HPDE6-E6E7 (cell line): ENCODE measurements around the gene MCC.

Experiments
- DNase-seq: peaks from one replicate; pipeline ENCODE4 v3.0.0; 2011; ENCODE audit warnings: missing footprints; ENCODE audit errors: extremely low spot score

Gene MCC

DNA sequence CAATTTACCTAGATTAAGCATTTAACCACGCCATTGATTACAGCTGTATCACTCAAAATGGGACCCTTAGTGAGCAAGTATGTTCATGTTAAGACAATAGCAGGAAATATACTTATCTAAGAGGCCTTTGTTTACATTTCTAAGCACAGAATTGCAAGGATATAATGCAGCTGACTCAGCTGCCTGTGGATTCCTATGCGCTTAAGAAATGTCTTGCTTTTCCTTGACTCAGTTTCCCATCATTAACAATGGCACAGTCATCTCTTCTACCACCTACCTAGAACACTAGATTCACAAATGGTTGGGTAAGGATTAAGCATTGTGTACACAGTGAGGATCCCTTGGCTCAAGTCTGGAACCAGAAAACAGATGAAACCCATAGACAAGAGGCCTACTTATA lies 217.2 kb downstream of the MCC start:
- no peak for DNase-seq

DNA sequence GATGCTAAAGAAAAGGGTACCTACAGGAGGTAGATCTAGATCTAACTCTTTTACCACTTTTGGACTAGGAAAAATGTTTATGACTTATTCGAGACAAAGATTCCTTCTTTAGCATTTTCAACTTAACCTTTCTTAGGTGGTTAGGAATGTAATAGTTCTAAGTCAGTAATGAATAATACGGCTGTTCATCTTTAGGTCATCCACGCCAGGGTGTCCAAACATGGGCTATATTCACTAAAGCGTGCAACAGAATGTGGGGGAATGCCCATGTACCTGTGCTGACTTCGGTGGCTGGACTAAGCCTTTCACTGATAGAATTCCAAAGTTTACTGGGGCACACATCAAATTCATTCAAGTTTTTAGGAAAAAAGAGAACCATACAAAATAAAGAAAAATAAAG lies 218.2 kb downstream of the MCC start:
- no peak for DNase-seq

DNA sequence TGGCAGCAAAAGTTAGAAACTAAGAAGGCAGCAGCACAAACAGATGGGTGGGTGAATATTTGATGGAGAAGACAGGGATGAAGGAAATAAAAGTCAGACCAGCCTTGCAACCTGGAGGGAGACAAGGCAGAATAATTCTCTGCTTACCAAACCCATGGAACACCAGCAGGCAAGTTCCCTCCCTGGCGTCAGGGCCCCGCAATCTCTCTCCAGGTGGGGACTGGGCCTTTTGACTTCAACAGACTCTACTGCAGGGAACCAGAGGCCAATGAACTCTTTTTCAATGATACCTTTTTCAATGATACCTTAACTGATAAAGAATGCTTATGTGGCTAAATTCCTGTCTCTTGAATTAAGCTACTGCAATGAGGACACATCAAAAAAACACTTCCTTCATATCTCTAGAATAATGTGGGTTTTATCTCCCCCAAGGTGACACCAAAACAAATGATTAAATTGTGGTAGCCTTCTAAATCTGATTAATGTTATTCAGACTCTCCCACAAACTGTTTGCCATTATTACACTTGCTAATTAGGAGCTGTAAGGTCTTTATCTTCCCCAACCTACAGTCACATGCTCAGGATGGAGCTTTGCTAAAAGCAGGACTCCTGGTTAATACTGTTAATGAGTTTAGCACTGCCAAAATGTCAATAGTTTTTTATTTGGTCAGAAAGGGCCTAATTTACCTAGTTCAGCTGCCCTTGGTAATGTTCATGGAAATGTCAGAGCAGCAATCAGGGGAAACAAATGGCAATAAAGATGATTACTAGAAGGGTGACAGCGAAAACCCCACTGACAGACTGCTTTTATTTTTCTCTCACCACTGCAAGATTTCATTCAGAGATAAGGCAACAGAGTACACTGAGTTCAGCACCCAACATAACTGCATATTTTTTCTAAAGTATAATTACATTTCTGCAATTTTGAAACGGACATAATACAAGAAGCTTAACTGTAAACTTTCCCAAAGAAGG lies 218.9 kb downstream of the MCC start:
- no peak for DNase-seq

DNA sequence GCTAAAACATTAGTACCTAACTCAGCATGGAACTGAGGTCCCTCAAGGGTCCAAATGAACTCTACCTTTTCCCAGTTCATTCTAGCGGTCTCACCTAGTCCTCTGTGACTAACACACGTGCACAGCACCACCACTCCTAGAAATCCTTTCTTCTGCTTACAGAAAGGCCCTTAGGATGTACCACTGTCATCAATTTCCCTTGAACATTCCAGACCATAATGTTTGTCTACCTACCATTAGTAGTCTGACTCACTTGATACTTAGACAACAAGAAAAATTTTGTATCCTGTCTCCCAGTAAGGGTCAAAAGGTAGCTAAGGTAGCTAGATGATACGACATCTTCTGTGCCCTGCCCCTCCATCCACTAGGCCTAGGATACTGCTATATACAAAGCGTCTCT lies 220.0 kb downstream of the MCC start:
- DNase-seq, result no peak

DNA sequence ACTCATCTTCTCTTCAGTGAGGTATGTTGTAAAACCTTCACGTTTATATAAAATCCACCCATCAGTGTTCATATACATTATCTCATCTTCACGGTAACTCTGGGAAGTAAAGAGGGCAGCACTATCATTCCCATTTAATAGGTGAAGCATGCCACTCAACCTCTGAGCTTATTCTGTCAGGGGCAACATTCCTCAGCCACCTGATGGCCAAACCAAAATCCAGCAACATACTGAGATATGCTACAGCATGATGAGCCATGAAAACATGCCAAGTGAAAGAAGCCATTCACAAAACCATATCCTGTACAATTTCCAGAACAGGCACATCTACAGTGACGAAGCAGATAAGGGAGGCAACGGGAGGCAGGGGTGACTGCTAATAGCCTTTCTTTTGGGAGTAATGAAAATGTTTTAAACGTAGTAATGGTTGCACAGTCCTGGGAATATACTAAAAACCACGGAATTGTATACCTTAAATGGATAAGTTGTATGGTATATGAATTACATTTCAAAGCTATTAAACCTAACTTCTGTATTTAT lies 220.8 kb downstream of the MCC start:
- no peak for DNase-seq

DNA sequence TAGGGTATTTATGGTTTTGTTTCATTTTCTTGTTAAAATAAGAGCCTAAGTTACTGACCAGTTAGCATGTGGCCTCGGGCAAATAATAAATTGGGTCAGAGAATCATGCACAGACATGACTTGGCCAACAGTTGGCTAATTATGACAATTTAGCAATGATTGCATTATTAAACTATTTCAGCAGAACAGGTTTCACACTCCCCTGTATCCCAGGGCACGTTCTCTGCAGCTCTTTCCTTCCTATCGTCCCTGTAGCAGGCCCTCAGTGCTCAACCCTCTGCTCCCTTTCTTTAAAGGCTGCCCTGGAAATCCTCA lies 221.4 kb downstream of the MCC start:
- DNase-seq, result peak; percentile 68

DNA sequence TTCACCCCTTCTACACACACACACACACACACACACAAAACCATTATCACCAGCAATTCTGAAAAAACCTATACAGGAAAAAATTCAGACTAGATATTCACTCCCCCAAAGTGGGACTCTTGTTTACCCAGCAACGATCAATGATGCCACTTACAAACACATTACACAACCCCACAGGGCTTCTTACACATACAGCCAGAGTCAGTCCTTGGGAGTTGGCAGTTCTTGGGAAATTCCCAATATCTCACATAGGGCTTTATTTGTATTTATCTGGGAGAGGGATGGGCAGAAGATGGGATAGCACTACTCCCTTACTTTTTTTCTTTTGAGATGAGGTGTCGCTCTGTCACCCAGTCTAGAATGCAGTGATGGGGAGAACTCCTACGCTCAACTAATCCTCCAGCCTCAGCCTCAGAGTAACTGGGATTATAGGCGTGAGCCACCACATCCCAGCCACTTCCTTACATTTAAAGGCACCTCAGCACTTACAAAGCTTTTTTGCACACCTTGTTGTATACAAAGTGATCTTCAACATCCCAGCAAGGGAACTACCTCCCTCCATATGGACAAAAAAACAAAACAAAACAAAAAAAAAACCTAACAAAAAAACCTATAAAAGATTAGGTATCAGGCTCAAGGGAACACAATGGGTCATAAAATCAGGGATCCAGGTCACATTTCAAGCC lies 221.9 kb downstream of the MCC start:
- DNase-seq, result no peak

DNA sequence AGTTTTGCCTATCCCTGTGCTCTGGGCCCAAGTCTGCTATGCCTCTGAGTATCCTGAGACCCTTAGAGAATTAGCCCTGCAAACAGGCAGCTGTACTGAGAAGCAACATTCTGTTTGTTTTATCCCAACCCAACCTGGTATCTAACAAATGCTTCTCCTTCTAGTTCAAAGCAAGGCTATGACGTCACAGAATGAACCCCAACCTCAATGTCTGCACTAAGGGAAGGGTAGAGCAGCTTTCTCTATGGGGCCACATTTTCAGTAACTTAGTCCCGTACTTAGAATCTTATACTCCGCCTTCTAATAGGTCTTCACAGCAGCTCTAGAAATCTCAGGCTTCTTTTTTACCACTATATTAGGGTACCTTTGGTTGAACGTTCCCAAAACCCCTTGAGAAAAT lies 223.1 kb downstream of the MCC start:
- no peak for DNase-seq

DNA sequence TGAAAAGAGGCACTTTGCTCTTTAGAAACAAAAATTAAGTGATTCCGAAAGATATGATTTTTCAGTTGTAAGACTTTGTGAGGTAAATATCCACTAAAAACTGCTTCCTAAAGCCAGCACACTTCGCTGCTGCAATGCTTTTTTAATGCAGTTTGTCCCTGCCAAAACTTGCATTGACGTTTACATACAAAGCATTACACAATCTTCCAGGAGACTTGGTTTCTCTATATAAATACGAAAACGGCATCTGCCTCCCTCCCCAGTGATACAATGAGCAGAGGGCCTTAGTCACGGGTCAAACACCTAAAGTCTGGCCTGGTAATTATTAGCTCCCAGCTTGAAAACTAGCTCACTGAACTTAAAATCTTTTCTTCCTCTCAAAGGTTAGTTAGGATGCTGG lies 224.2 kb downstream of the MCC start:
- DNase-seq, result no peak

DNA sequence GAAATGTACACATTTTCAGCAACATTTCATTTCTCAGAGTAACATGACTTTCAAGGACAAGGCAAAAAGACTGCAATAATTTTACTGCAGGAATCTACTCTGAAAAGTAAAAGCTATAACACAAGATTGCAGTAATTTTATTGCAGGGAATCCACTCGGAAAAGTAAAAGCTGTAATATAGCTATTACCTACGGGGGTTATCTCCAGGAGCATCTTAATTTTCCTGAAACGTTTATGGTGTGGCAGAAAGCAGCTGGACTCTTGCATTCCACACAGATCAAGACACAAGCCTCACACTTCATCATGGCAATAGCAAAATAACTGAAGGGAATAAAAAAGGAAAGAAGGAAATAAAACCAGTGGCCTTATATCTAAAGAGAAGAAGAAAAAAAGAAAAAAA lies 224.7 kb downstream of the MCC start:
- DNase-seq, result no peak

DNA sequence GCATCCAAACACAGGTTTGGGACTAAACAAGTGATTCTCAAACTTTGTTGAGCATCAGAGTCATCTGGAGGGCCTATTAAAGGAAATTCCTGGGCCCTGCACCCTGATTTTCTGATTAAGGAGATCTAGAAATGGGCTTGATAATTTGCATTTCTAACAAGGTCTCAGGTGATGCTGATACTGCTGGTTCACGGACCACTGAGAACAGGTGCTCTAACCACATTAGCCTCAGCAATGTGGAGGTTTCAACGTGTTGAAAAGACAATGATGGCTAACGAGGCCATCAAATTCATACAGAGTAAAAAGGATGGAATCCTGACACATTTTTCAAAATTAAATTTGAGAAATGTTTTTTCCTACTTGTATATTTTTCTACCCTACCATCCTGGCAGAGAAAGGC lies 225.6 kb downstream of the MCC start:
- no peak for DNase-seq

DNA sequence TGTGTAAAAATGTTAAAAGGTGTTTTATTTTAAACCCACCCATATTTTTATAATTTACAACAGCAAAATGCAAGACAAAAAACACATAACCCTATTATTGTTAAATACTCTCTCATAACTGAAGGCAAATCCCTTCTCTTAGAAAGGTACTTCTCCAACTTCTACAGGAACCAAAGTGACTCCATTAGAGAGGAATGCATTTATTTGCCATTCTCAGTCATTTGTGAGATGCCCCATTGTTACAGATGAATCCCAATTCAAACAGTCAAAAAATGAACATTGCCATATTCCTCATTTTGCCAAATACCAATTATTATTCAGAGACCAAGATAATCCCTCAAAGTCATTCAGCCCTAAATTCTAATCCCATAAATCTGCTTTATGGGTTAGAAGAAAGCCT lies 229.2 kb downstream of the MCC start:
- DNase-seq, result no peak

DNA sequence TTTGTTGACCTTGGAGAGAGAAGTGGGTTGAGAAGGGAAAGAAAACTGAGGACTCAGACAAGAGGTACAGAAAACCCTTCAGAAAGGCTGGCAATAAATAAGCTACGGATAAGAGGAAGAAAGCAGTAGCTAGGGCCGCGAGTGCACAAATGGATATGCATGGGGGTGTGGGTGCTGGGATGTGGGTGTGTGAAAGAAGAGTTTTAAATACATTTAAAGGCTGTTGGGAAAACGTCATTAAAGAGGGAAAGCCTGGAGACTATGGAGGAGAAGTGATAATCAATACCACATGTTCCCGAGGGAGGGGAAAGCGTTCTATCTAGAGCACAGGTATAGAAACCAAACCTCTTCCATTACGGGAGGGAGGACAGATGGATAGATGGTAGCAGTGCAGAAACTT lies 230.7 kb downstream of the MCC start:
- DNase-seq, result no peak

DNA sequence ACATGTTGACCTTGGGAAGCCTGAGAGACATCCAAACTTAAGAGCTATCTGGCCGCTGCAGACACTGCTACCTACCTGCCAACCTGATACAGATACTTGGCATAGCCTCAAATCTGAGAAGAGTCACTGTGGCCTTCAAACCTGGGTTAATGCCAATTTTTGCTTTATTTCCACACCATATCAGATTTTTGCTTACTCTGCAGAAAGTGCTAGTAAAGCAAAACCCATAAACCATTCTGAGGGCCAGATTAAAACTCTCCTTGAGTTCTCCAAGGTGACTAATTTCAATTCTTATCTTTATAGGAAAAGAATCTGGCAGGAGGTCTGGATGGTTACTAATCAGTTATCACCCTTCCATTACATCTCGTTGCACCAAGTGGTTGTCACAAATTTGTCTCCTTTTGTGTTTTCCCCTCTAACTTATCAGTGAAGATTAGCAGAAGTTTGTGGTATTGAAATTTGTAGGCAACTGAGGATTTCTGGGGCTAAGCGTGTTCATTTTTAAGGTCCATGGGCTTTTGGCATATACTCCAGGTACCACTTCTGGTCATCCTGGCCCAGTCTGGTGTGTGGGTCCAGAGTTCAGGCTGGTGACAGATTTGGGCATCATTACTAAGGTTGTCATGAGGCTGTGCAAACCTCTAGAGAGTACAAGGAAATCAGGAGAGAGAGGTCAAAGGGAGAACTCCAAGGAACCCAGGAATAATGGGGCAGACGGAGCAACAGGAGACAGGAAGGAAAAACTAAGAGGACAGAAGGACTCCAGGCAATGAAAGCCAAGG lies 231.4 kb downstream of the MCC start:
- no peak for DNase-seq

DNA sequence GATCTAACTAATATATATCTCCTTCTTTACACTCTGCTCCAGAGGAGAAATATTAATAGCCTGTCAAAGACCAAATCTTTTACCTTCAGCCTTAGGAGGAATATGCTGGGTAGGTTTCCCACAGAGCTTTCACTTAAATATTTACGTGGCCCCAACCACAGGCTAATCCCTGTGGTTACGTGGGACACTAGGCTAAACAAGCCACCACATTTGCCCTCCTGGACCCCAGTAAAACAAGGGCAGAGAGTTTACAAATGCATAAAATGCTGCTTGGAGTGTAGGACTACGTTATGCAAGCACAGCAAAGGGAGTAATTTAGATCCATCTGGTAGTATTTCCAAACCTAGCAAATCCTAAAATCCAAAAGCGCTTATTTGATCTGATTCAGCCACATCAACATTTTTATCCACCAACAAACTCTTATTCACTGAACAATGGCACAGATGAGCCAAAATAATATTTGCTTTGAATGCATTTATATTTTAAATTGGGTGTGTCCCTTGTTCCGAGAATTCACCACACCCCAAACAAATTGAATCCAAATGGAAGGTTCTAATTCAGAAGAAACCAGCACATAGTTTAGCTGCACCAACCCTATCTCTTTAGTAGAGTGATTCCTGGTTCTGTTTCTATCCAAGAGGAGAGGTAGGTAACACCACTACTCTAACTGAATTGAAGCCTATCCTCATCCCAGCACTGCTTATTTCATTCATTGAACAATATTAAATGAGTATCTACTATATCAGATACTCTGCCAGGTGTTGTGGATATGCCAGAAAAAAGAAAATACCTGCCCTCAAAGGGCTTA lies 232.5 kb downstream of the MCC start:
- DNase-seq, result no peak

DNA sequence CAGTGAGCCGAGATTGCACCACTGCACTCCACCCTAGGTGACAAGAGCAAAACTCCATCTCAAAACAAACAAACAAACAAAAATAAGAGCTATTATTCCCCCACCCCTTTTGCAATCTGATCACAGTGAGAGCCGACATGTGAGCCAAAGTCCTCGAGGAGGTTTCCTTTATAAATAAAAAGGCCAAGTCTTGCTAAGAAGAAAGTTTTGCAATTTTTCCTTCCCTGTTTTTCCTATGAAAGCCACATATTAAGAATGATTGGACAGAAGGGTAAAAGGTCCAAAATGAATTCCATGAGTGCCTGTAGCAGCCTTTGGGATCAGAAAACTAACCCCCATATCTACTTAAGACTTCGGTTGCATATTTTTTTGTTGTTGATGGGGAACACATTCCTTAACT lies 233.1 kb downstream of the MCC start:
- DNase-seq, result no peak

DNA sequence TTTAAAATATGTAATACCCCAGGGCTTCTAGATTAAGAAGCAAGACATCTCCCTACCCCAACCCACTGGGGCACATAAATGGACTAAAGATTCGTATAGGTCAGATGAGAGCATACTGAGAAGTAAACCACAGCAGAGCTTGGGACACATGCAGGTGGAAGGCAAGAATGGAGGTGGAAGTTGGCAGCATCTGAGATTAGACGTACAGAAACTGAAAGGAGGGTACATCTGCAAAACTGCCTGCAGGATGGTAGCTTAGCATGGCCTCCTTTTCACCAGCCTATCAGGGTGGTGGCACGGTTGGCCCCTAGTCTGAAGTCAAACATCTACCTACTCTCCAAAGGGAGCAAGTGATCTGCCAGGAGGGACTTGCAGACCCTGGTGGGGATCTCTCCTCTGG lies 235.2 kb downstream of the MCC start:
- no peak for DNase-seq

DNA sequence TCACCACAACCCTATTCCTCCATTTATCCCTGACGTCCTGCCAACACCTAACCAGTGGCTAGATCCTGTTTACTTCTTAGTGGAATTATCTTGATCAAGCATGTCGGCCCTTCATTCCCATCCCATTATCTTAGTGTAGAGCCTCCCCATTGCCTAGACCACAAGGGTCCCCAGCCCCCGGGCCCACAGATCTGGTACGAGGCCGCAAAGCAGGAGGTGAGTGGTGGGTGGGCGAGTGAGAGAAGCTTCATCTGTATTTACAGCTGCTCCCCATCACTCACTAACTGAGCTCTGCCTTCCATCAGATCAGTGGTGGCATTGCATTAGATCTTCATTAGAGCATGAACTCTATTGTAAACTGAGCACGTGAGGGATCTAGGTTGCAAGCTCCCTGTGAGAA lies 236.2 kb downstream of the MCC start:
- DNase-seq, result no peak

DNA sequence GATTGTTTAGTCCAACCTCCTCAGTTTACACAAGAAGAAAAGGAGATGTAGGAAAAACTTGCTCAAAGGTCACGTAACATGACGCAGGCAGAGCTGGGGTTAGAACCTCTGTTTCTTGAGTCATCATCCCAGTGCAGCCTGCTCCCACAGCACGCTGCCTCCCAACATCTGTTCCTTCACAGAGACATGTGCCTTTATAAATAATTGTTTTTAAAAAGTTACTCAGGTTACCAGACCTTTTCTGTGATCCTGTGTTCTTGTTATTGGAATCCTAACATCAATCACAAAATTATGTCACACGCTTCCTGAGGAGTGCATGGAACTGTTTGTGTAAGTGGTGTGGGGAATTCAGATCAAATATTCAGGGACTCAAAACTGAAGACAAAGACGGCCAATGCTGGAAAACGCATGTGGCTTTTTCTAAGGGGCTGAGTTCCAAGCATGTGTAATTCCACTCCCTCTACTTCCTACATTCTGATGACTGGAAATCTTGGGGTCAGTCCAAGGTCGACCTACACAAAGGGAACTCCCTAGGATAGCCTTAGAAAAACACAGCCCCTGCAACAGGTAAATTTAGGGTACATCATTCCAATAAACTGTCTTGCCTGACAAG lies 237.8 kb downstream of the MCC start:
- no peak for DNase-seq

DNA sequence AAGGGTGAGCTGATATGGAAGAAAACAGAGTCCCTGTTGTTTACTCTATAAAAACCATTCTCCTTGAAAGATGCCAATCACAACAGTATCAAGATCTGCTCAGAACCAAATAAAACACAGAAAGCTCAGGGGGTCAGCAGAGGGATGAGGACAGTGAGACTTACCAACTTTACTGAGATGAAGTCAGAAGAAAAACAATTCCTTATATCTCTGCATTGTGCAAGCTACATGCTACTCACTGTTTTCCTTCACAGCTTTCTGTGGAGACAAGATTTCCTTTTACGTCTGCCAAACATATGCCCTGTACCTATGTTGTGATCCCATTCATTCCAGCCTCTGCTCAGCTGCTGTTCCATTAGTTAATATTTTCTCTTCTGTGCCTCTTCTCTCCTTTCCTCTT lies 239.0 kb downstream of the MCC start:
- DNase-seq, result no peak

DNA sequence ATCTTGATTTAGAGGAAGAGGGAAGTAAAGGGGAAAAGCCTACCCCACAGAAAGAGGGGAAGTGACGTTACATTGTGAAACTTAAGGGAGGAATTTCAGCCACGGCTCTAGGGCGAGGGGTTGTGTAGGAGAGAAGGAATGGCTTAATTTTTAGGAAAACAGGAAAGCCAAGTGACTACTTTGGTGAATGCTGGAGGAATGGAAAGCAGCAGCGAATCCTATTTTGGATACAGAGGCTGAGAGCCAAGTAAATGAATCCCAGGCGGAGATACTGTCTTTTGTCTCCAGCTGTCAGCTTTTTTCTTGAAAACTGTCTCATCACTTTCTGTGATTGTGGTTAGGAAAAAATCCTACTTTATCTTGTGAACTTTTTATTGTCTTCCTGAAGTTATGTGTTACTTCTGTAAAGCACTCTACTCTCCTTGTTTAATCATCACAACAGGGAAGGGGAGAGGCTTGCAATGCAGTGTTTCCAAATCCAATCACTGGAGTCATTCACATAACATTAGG lies 241.8 kb downstream of the MCC start:
- DNase-seq, result no peak
